Fibroblast of the conjunctiva (primary cell): ENCODE measurements around the gene BTBD17.

ENCODE experiments used
- DNase-seq: peaks from one replicate; pipeline ENCODE4 v3.0.0-alpha.2; 2010; ENCODE audit warnings: low read depth

The BTBD17 gene

GRCh38 chr17:74335529-74336062 is 26.1 kb downstream of the BTBD17 start:
- no peak for DNase-seq

GRCh38 chr17:74334393-74335039 is 27.2 kb downstream of the BTBD17 start:
- DNase-seq, result no peak

- DNase-seq, result no peak
Observed at GRCh38 chr17:74332763-74333283, 28.8 kb downstream of the BTBD17 start.

- DNase-seq, result no peak
Observed at GRCh38 chr17:74332017-74332650, 29.5 kb downstream of the BTBD17 start.

GRCh38 chr17:74330446-74330845 is 31.2 kb downstream of the BTBD17 start:
- DNase-seq, result no peak

GRCh38 chr17:74329378-74329777 is 32.3 kb downstream of the BTBD17 start:
- DNase-seq, result no peak

GRCh38 chr17:74328487-74328886 is 33.2 kb downstream of the BTBD17 start:
- no peak for DNase-seq

- DNase-seq, result no peak
Observed at GRCh38 chr17:74326506-74326905, 35.2 kb downstream of the BTBD17 start.

GRCh38 chr17:74325743-74326379 is 35.8 kb downstream of the BTBD17 start, which contains the start of gene KIF19:
TSS of gene KIF19 (plus strand) at chr17:74326226. CDS start at chr17:74326350, 124 bp downstream.
- no peak for DNase-seq

GRCh38 chr17:74325376-74325742 is 36.3 kb downstream of the BTBD17 start:
- DNase-seq, result no peak

GRCh38 chr17:74324521-74324920 is 37.1 kb downstream of the BTBD17 start:
- DNase-seq, result no peak

GRCh38 chr17:74318391-74318790 is 43.3 kb downstream of the BTBD17 start:
- no peak for DNase-seq

- DNase-seq, result no peak
Observed at GRCh38 chr17:74317071-74317470, 44.6 kb downstream of the BTBD17 start.

GRCh38 chr17:74316220-74316619 is 45.4 kb downstream of the BTBD17 start:
- DNase-seq, result no peak

GRCh38 chr17:74314877-74315276 is 46.8 kb downstream of the BTBD17 start:
- DNase-seq, result no peak

GRCh38 chr17:74309902-74310301 is 51.8 kb downstream of the BTBD17 start:
- DNase-seq, result no peak

GRCh38 chr17:74307984-74308773 is 53.5 kb downstream of the BTBD17 start:
- no peak for DNase-seq
